HCT116 (cell line): ENCODE measurements around the gene PCDH15.

Experiments
- CEBPB ChIP-seq: IDR thresholded peaks from 2 replicates; pipeline ENCODE4 v1.6.1; 2012; ENCODE audit warnings: low read depth
- CTCF ChIP-seq, 3 experiments: fragments of 200-600 bp in 1 of 3; sonication (generic) in 1 of 3; IDR thresholded peaks in 2 of 3; conservative IDR thresholded peaks in 1 of 3; 2 replicates each; pipeline ENCODE4 v1.5.1; 2012 to 2017; ENCODE audit warnings: low read depth in 2 of 3, low read length in 2 of 3, antibody characterized with exemption in 1 of 3, borderline replicate concordance in 1 of 3, control low read depth in 1 of 3, mild to moderate bottlenecking in 1 of 3, mixed read lengths in 1 of 3, mixed run types in 1 of 3, moderate library complexity in 1 of 3; ENCODE audit not compliant: insufficient read depth in 1 of 3
- EGR1 ChIP-seq: IDR thresholded peaks from 2 replicates; pipeline ENCODE4 v1.6.1; 2012; ENCODE audit warnings: low read depth
- EZH2 ChIP-seq: fragments of 200-600 bp; sonication (generic); IDR thresholded peaks from 2 replicates; pipeline ENCODE4 v1.6.1; 2017; ENCODE audit warnings: antibody characterized with exemption, mixed run types
- EZH2phosphoT487 ChIP-seq: fragments of 200-600 bp; IDR thresholded peaks from 2 replicates; pipeline ENCODE4 v1.6.1; 2018; ENCODE audit warnings: antibody characterized with exemption, borderline replicate concordance
- FOSL1 ChIP-seq: IDR thresholded peaks from 2 replicates; pipeline ENCODE4 v1.6.1; 2012; ENCODE audit warnings: low read depth
- JUND ChIP-seq: IDR thresholded peaks from 2 replicates; pipeline ENCODE4 v1.6.1; 2012
- MAX ChIP-seq: IDR thresholded peaks from 2 replicates; pipeline ENCODE4 v1.6.1; 2012
- POLR2A ChIP-seq: IDR thresholded peaks from 2 replicates; pipeline ENCODE4 v1.7.0; 2011; ENCODE audit warnings: borderline replicate concordance; ENCODE audit not compliant: insufficient read depth, insufficient read length; ENCODE audit errors: extremely low read depth
- POLR2AphosphoS5 ChIP-seq: IDR thresholded peaks from 2 replicates; pipeline ENCODE4 v1.6.1; 2011; ENCODE audit warnings: mild to moderate bottlenecking, low read depth, low read length, moderate library complexity
- ZFX ChIP-seq: fragments of 450-650 bp; IDR thresholded peaks from 2 replicates; pipeline ENCODE4 v1.6.1; 2017
- ZNF274 ChIP-seq: fragments of 200-500 bp; sonication (Bioruptor generic); IDR thresholded peaks from 2 replicates; pipeline ENCODE4 v1.6.1; 2014; ENCODE audit warnings: mild to moderate bottlenecking, low read depth, low read length, inconsistent platforms
- TF ChIP-seq, protein P1 (sequence below): IDR thresholded peaks from 2 replicates; pipeline ENCODE4 v1.6.1; 2012; ENCODE audit warnings: low read depth

- TF ChIP-seq FOSL1: no peak
- TF ChIP-seq EZH2phosphoT487: no peak
- no peak for TF ChIP-seq MAX
- TF ChIP-seq CTCF (IDR thresholded peaks at IDR 0.05 in 2 of 3, conservative IDR thresholded peaks at IDR 0.05 in 1 of 3; ENCODE audit: borderline replicate concordance in 1 of 3, insufficient read depth in 1 of 3, low read depth in 2 of 3, low read length in 2 of 3): no peak; a peak in 1 of 6 replicates
- TF ChIP-seq POLR2A: no peak
- TF ChIP-seq ZFX: no peak
- no peak for TF ChIP-seq EZH2
- TF ChIP-seq, protein P1, sequence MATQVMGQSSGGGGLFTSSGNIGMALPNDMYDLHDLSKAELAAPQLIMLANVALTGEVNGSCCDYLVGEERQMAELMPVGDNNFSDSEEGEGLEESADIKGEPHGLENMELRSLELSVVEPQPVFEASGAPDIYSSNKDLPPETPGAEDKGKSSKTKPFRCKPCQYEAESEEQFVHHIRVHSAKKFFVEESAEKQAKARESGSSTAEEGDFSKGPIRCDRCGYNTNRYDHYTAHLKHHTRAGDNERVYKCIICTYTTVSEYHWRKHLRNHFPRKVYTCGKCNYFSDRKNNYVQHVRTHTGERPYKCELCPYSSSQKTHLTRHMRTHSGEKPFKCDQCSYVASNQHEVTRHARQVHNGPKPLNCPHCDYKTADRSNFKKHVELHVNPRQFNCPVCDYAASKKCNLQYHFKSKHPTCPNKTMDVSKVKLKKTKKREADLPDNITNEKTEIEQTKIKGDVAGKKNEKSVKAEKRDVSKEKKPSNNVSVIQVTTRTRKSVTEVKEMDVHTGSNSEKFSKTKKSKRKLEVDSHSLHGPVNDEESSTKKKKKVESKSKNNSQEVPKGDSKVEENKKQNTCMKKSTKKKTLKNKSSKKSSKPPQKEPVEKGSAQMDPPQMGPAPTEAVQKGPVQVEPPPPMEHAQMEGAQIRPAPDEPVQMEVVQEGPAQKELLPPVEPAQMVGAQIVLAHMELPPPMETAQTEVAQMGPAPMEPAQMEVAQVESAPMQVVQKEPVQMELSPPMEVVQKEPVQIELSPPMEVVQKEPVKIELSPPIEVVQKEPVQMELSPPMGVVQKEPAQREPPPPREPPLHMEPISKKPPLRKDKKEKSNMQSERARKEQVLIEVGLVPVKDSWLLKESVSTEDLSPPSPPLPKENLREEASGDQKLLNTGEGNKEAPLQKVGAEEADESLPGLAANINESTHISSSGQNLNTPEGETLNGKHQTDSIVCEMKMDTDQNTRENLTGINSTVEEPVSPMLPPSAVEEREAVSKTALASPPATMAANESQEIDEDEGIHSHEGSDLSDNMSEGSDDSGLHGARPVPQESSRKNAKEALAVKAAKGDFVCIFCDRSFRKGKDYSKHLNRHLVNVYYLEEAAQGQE: no peak
- TF ChIP-seq POLR2AphosphoS5: no peak
- TF ChIP-seq EGR1: no peak
- TF ChIP-seq CEBPB: no peak
- no peak for TF ChIP-seq ZNF274
- no peak for TF ChIP-seq JUND
These were observed 961.5 kb downstream of the PCDH15 start for GRCh38 chr10:53839440-53840039.
